SK-MEL-5 (cell line): ENCODE measurements around the gene BOD1L1. TPM values are rescaled to one million over a fixed set of nuclear protein-coding genes. Genes with fewer than 3 reads are reported as not detected.

ENCODE experiments used
- DNase-seq: peaks from one replicate; pipeline ENCODE4 v3.0.0-alpha.2; 2016; ENCODE audit warnings: low read depth, low spot score
- in situ Hi-C: cut with HindIII; loops from 2 replicates; pipeline ENCODE4 v1.10.0; 2016; ENCODE audit warnings: low sequenced_read_pairs, high pct_unique_total_duplicates, low pct_unique_long_range_greater_than_20kb
- total RNA-seq: library from RNA; depleted of rRNA; stranded (reverse); fragments of >200 nt; shearing (Covaris generic); gene quantifications from 2 replicates; pipeline ENCODE4 v1.2.3, GENCODE V29; 2014

BOD1L1 gene
- total RNA-seq, 1 experiment from 2014 or later, result 23.7 TPM

GRCh38 chr4:13635286-13635799 lies 7.8 kb upstream of the BOD1L1 start:
- in situ Hi-C loops, result no loop called here
- no peak for DNase-seq

- DNase-seq, result no peak
- in situ Hi-C loops, result no loop called here
These were observed 6.1 kb upstream of the BOD1L1 start for GRCh38 chr4:13633671-13634070.

GRCh38 chr4:13627178-13627605 lies 333 bp downstream of the BOD1L1 start:
- in situ Hi-C loops, result no loop called here
- peak; percentile 6 for DNase-seq

GRCh38 chr4:13626492-13627177 lies 890 bp downstream of the BOD1L1 start:
- in situ Hi-C loops, result no loop called here
- no peak for DNase-seq

- in situ Hi-C loops, result no loop called here
- no peak for DNase-seq
These were observed 9.2 kb downstream of the BOD1L1 start for GRCh38 chr4:13618212-13618806.

- in situ Hi-C loops, result no loop called here
- no peak for DNase-seq
These were observed 9.7 kb downstream of the BOD1L1 start for GRCh38 chr4:13617801-13618200.

- no peak for DNase-seq
- in situ Hi-C loops, result no loop called here
These were observed 10.9 kb downstream of the BOD1L1 start for GRCh38 chr4:13616597-13616996.

GRCh38 chr4:13615161-13615560 lies 12.4 kb downstream of the BOD1L1 start:
- DNase-seq, result no peak
- in situ Hi-C loops, result no loop called here

GRCh38 chr4:13612569-13612968 lies 15.0 kb downstream of the BOD1L1 start:
- no peak for DNase-seq
- in situ Hi-C loops, result no loop called here

GRCh38 chr4:13611283-13611842 lies 16.2 kb downstream of the BOD1L1 start:
- DNase-seq, result no peak

GRCh38 chr4:13605330-13605729 lies 22.2 kb downstream of the BOD1L1 start:
- DNase-seq, result no peak
- in situ Hi-C loops, result no loop called here

More at GRCh38 chr4:13611283-13611842, 16.2 kb downstream of the BOD1L1 start:
- in situ Hi-C loops, result no loop called here

GRCh38 chr4:13601848-13602247 lies 25.7 kb downstream of the BOD1L1 start:
- in situ Hi-C loops, result no loop called here
- DNase-seq, result no peak

GRCh38 chr4:13601048-13601447 lies 26.5 kb downstream of the BOD1L1 start:
- DNase-seq, result no peak
- in situ Hi-C loops, result no loop called here

GRCh38 chr4:13599159-13599558 lies 28.4 kb downstream of the BOD1L1 start:
- in situ Hi-C loops, result no loop called here
- peak; percentile 27 for DNase-seq

- DNase-seq, result no peak
- in situ Hi-C loops, result no loop called here
These were observed 29.9 kb downstream of the BOD1L1 start for GRCh38 chr4:13597604-13598003.

GRCh38 chr4:13597141-13597540 lies 30.4 kb downstream of the BOD1L1 start:
- in situ Hi-C loops, result no loop called here
- DNase-seq, result no peak

- in situ Hi-C loops, result no loop called here
These were observed 35.3 kb downstream of the BOD1L1 start for GRCh38 chr4:13592220-13592619.

GRCh38 chr4:13590766-13591165 lies 36.8 kb downstream of the BOD1L1 start:
- DNase-seq, result no peak
- in situ Hi-C loops, result no loop called here

More at GRCh38 chr4:13592220-13592619, 35.3 kb downstream of the BOD1L1 start:
- no peak for DNase-seq

- in situ Hi-C loops, result no loop called here
- no peak for DNase-seq
These were observed 38.6 kb downstream of the BOD1L1 start for GRCh38 chr4:13588954-13589353.
